Smooth muscle cell (in vitro differentiated cells): ENCODE measurements around the gene FLVCR2. TPM values are rescaled to one million over a fixed set of nuclear protein-coding genes. Genes with fewer than 3 reads are reported as not detected.

Experiments used
- DNase-seq: peaks from one replicate; lab custom pipeline; 2025; ENCODE audit not compliant: unreplicated experiment; lab: John Stamatoyannopoulos, UW
- H2AFZ ChIP-seq: fragments of 200-600 bp; sonication (generic); 2 replicates; pipeline ENCODE4 v1.6.0; 2016; ENCODE audit warnings: antibody characterized with exemption, low read depth, mild to moderate bottlenecking
- H3F3A ChIP-seq: fragments of 200-600 bp; sonication (generic); 2 replicates; pipeline ENCODE4 v1.6.0; 2017; ENCODE audit warnings: antibody characterized with exemption, low read depth
- H3K27ac ChIP-seq: fragments of 200-600 bp; sonication (generic); 2 replicates; pipeline ENCODE4 v1.5.1; 2016; ENCODE audit warnings: low read depth, mild to moderate bottlenecking
- H3K27me3 ChIP-seq: fragments of 200-600 bp; sonication (generic); 2 replicates; pipeline ENCODE4 v1.6.1; 2016; ENCODE audit warnings: low read depth, mild to moderate bottlenecking
- H3K36me3 ChIP-seq: fragments of 200-600 bp; sonication (generic); 2 replicates; pipeline ENCODE4 v1.5.1; 2016; ENCODE audit warnings: low read depth
- H3K4me1 ChIP-seq: fragments of 200-600 bp; sonication (generic); 2 replicates; pipeline ENCODE4 v1.5.1; 2016; ENCODE audit warnings: low read depth
- H3K4me2 ChIP-seq: fragments of 200-600 bp; sonication (generic); 2 replicates; pipeline ENCODE4 v1.6.0; 2016; ENCODE audit warnings: mild to moderate bottlenecking
- H3K4me3 ChIP-seq: fragments of 200-600 bp; sonication (generic); 2 replicates; pipeline ENCODE4 v1.5.1; 2016; ENCODE audit warnings: mild to moderate bottlenecking
- H3K79me2 ChIP-seq: fragments of 200-600 bp; sonication (generic); 2 replicates; pipeline ENCODE4 v1.6.0; 2016; ENCODE audit warnings: low read depth, mild to moderate bottlenecking
- H3K9ac ChIP-seq: fragments of 200-600 bp; sonication (generic); 2 replicates; pipeline ENCODE4 v1.6.0; 2016; ENCODE audit warnings: low read depth
- H3K9me3 ChIP-seq: fragments of 200-600 bp; sonication (generic); replicated peaks from 2 replicates; pipeline ENCODE4 v1.5.1; 2016; ENCODE audit warnings: low read depth
- H4K20me1 ChIP-seq: fragments of 200-600 bp; sonication (generic); 2 replicates; pipeline ENCODE4 v1.6.0; 2016; ENCODE audit warnings: low read depth
- CTCF ChIP-seq: fragments of 200-600 bp; sonication (generic); IDR thresholded peaks from 2 replicates; pipeline ENCODE4 v1.5.1; 2017; ENCODE audit warnings: borderline replicate concordance, mild to moderate bottlenecking, antibody characterized with exemption; ENCODE audit not compliant: insufficient read depth, poor library complexity, severe bottlenecking
- WGBS: methylation state at CpG from one replicate; pipeline ENCODE4 v1.1.7; 2016; ENCODE audit warnings: low lambda C conversion rate; 5-methylcytosine and 5-hydroxymethylcytosine counted together
- polyA plus RNA-seq: library from polyadenylated mRNA; unstranded; fragments of >200 nt; fragmentation: Nextera tagmentation; extraction: Ambion mirVana; gene quantifications from 2 replicates; pipeline ENCODE4 v1.2.1, GENCODE V29; 2016
- total RNA-seq: library from RNA; depleted of rRNA; stranded (reverse); fragments of >200 nt; gene quantifications from 2 replicates; pipeline ENCODE4 v1.2.3, GENCODE V29; 2014

FLVCR2 gene
- total and polyA plus RNA-seq, 2 experiments from 2014 or later, result 3.0 to 13.3 TPM

DNA sequence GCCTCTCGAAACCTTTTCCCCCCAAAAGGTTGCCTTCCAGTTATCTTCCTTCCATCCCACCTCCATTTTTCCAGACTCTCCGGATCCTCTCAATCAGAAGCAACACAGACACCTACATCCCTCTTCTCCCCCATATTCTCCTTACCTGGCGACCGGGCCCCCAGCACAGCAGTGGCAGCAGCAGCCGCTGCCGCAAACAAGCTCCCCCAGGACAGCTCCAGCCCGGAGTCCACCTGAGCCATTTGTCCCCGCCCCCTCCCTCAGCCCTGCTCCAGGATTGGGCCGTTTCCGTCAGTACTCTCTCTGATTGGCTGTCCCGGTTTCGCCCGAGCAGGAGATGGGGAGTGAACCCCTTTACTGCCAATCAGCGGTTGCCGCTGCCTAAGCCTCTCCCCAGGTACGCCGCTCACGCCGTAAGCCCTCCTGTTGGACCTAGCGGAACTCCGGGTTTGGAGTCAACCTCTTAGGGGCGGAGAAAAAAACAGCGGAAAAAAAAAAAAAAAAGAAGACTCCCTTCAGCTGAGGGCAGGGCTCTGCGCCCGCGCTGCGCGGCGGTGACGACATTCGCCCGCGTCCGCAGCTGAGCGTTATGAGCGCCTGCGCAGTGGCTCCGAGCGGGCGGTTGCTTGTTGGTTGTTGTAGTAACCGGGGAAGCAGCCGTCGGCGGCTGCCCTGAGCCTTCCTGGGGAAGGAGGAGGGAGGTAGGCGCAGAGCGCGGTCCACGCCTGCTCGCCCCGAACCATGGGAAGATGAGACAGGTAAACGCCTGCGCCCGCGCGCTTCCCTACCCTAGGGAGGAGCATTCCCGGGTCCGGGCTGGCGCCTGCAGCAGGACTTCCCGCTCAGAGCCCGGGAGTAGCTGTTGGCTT is 82.4 kb downstream of the FLVCR2 start, which contains the start of the genes ERG28 and TTLL5:
Gene ERG28 (minus strand): TSS at position 247 of the 869 bp plus-strand sequence. CDS start 3,374 bp downstream, outside the sequence.
Gene TTLL5 (plus strand): TSS at position 617 of the 869 bp plus-strand sequence. CDS start 1,904 bp downstream, outside the sequence.
- H3F3A ChIP-seq, result no peaks in the 10 kb centered on the region
- no peaks in the 10 kb centered on the region for H4K20me1 ChIP-seq
- H3K27me3 ChIP-seq, result no peaks in the 10 kb centered on the region
- no peak for TF ChIP-seq CTCF
- no peaks in the 10 kb centered on the region for H3K9me3 ChIP-seq
- DNase-seq, result peak; percentile 89
- peaks cover 22% of the 10 kb centered on the region for H3K79me2 ChIP-seq
- peak within 1 kb of the TSS; percentile 87 for H3K4me3 ChIP-seq
- WGBS, result under 1% methylated on average over 60 of the region's 60 CpGs
- H3K4me1 ChIP-seq, result peaks cover 13% of the 10 kb centered on the region
- H3K27ac ChIP-seq, result peak within 1 kb of the TSS; percentile 84
- H3K9ac ChIP-seq, result peak within 1 kb of the TSS; percentile 90
- H3K36me3 ChIP-seq, result no peaks in the 10 kb centered on the region
- H2AFZ ChIP-seq, result peak within 1 kb of the TSS; percentile 95
- H3K4me2 ChIP-seq, result peak within 1 kb of the TSS; percentile 92

- Histone ChIP-seq H3K9me3 (no peaks in the 10 kb centered on the region), H3K9ac (peak overlapping the region; percentile 90), H3K27me3 (no peaks in the 10 kb centered on the region), H2AFZ (peak overlapping the region; percentile 95), H3K79me2 (peaks cover 22% of the 10 kb centered on the region), H4K20me1 (no peaks in the 10 kb centered on the region), H3K36me3 (no peaks in the 10 kb centered on the region), H3K4me2 (peak overlapping the region; percentile 92), H3K4me1 (peaks cover 13% of the 10 kb centered on the region), H3K27ac (peak overlapping the region; percentile 84), H3K4me3 (peak overlapping the region; percentile 87), H3F3A (no peaks in the 10 kb centered on the region)
- no peak for TF ChIP-seq CTCF
- WGBS, result under 1% methylated on average over 16 of the region's 18 CpGs
- no peak for DNase-seq
These were observed 83.0 kb downstream of the FLVCR2 start for GRCh38 chr14:75661499-75661814.

DNA sequence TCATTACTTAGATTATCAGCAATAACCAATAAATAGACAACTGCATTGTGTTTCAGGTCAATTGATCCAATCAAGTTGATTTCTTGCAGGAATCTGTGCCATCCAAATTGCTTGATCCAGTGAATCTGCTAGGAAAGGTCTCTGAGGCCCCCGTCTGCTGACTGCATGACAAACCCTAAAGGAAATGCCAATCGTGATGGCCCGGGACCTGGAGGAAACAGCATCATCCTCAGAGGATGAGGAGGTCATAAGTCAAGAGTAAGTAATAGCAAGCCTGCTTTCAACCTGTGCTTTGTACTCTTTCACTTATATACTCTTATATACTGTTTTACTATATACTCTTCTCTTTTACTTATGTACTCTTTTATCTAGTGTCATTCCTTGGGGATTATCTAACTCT is 84.5 kb downstream of the FLVCR2 start:
- Histone ChIP-seq H3F3A (no peaks in the 10 kb centered on the region), H3K9me3 (no peaks in the 10 kb centered on the region), H3K27ac (no peak overlapping the region), H3K79me2 (peaks cover 22% of the 10 kb centered on the region), H2AFZ (no peak overlapping the region), H3K4me3 (no peak overlapping the region), H3K4me1 (peaks cover 13% of the 10 kb centered on the region), H3K4me2 (no peak overlapping the region), H3K27me3 (no peaks in the 10 kb centered on the region), H3K9ac (no peak overlapping the region), H4K20me1 (no peaks in the 10 kb centered on the region), H3K36me3 (no peaks in the 10 kb centered on the region)
- no peak for TF ChIP-seq CTCF
- WGBS, result 49% methylated on average over 3 of the region's 3 CpGs
- DNase-seq, result no peak
